Measurements from ENCODE around the gene CR2.
A peak's percentile ranks its signal among the peaks of the same experiment; 100 is the strongest.
"Not testable (repeated sequence)": the region's sequence is repeated elsewhere in the genome, so short reads cannot be mapped to it uniquely, and the experiment has no call there.

The CR2 gene

GRCh38 chr1:207444514-207445217, 9.5 kb upstream of the CR2 start:
- no peak for DNase-seq (ENCODE audit: low read depth in 1 of 2, low spot score in 1 of 2)

GRCh38 chr1:207453710-207454045, 450 bp upstream of the CR2 start:
- no peak for DNase-seq (ENCODE audit: low read depth in 1 of 2, low spot score in 1 of 2)

GRCh38 chr1:207455183-207455754, 1.1 kb downstream of the CR2 start:
- no peak for DNase-seq (ENCODE audit: low read depth in 1 of 2, low spot score in 1 of 2)

DNA sequence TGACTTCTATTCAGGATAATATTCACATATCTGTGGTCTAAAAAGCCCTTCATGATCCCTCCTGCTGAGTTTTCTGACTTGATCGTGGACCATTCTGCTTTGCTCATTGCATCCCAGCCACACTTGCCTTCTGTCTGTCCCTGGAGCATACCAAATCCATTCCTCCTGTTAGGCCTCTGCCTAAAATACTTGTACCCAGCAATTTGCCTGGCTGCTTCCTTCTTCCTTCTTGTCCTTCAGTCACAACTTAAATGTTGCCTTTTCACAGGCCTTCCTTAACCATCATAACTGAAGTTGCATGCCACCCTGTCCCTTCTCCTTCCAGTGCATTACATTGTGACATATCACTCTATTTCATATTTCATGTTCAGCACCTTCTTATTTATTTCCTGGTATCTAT, 4.3 kb downstream of the CR2 start:
- no peak for DNase-seq (ENCODE audit: low read depth in 1 of 2, low spot score in 1 of 2)

GRCh38 chr1:207459008-207459407, 4.9 kb downstream of the CR2 start:
- DNase-seq (ENCODE audit: low read depth in 1 of 2, low spot score in 1 of 2): no peak

DNA sequence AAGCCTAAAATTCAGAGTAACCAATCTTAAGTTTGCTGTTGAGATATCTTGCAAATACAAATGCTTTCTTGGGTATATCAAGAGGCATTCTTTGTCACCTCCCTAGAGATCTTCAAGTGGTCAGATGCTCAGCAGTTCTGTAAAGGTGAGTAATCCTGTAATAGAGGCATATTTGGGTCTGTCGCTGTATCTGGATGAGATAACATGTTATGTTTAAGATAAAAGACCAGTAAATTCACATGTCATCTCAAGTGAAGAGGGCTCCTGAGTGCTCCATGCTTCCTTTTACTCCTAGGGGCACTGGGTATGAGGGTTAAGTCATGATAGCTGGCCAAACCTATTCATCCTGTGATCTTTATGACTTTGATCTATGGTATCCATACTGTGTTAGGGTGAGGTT, 7.5 kb downstream of the CR2 start:
- no peak for DNase-seq (ENCODE audit: low read depth in 1 of 2, low spot score in 1 of 2)

DNA sequence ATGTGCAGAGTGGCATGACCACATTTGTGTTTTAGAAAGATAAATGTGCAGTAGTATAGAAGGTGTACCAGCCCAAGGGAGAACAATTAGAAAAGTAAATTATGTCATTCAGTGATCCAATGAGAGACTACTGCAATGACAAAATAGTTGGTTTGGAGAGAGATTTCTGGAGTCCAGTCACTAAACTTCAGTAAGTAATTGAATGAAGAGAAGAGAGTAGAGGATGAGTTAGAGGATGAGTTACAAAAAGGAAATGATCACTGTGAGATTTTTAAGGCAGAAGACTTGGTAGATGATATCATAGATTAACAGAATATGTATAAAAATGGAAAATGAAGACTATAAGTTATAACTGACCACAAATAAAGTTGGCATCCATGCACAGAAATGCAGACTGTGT, 8.4 kb downstream of the CR2 start:
- DNase-seq (ENCODE audit: low read depth in 1 of 2, low spot score in 1 of 2): no peak

- no peak for DNase-seq (ENCODE audit: low read depth in 1 of 2, low spot score in 1 of 2)
These were observed 8.9 kb downstream of the CR2 start for GRCh38 chr1:207463021-207463420.

- no peak for DNase-seq (ENCODE audit: low read depth in 1 of 2, low spot score in 1 of 2)
These were observed 9.4 kb downstream of the CR2 start for GRCh38 chr1:207463571-207463970.

DNA sequence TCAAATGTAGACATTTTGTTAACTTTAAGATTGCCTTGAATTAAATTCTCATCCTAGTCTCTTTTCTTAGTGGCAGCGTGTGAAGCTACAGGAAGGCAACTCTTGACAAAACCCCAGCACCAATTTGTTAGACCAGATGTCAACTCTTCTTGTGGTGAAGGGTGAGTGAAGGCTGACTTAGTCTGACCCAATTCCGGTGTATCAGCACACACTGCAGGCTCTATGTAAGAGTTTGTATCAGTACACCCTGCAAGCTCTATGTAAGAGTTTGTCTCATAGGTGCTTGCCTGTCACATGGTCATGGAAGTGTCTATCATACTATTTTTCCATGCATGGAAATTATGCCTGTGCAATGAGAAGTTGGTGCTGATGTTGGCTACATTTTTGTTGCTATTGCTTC, 16.8 kb downstream of the CR2 start:
- no peak for DNase-seq (ENCODE audit: low read depth in 1 of 2, low spot score in 1 of 2)

- no peak for DNase-seq (ENCODE audit: low read depth in 1 of 2, low spot score in 1 of 2)
These were observed 20.1 kb downstream of the CR2 start for GRCh38 chr1:207474210-207474609.

DNA sequence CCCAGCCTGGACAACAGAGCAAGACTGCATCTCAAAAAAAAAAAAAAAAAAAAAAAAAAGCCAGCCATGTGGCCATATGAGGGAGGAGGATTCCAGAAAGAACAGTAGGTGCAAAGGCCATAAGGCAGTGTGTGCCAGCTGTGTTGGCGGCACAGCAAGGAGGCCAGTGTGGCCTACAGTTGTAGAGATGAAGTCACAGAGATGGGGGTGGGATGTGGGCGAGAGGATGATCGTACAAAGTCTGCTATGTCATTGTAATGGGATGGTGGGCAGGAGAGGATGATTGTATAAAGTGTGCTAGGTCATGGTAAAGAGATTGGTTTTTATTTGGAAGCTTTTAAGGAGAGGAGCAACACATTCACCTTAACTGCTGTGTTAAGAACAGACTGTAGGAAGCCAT, 32.1 kb downstream of the CR2 start:
- no peak for DNase-seq (ENCODE audit: low read depth in 1 of 2, low spot score in 1 of 2)

DNA sequence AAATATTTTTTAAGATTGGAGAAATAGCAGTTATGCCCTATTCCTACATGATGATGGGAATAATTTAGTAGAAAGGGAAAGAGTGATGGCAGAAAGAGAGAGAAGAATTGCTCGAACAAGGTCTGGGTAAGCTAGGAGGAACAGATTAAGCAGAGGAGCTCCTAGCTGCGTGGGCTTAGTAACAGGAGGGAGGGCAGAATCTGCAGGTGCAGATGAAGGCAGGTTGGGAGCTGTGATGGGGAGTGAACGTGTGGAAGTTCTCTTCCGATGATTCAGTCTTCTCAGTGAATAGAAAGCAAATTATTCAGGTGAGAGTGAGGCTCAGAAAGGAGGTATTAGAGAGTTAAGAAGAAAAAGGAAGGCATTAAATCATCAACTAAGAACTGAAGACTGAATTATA, 33.5 kb downstream of the CR2 start:
- no peak for DNase-seq (ENCODE audit: low read depth in 1 of 2, low spot score in 1 of 2)

GRCh38 chr1:207493212-207493611, 39.1 kb downstream of the CR2 start:
- no peak for DNase-seq (ENCODE audit: low read depth in 1 of 2, low spot score in 1 of 2)

- DNase-seq (ENCODE audit: low read depth in 1 of 2, low spot score in 1 of 2): no peak
These were observed 40.0 kb downstream of the CR2 start for GRCh38 chr1:207494171-207494570.

DNA sequence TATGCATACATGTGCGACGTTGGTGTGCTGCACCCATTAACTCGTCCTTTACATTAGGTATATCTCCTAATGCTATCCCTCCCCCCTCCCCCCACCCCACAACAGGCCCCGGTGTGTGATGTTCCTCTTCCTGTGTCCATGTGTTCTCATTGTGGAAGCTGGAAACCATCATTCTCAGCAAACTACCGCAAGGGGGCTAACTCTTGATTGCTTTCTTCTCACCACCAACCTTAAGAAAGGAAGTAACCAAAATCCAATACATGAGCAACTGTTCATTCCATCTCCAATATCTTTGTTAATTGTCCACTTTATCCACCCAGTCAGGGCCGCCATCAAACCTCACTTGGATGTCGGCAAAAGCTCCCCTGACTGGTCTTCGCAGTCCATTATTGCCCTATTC, 41.2 kb downstream of the CR2 start:
- DNase-seq (ENCODE audit: low read depth in 1 of 2, low spot score in 1 of 2): not testable (repeated sequence)

DNA sequence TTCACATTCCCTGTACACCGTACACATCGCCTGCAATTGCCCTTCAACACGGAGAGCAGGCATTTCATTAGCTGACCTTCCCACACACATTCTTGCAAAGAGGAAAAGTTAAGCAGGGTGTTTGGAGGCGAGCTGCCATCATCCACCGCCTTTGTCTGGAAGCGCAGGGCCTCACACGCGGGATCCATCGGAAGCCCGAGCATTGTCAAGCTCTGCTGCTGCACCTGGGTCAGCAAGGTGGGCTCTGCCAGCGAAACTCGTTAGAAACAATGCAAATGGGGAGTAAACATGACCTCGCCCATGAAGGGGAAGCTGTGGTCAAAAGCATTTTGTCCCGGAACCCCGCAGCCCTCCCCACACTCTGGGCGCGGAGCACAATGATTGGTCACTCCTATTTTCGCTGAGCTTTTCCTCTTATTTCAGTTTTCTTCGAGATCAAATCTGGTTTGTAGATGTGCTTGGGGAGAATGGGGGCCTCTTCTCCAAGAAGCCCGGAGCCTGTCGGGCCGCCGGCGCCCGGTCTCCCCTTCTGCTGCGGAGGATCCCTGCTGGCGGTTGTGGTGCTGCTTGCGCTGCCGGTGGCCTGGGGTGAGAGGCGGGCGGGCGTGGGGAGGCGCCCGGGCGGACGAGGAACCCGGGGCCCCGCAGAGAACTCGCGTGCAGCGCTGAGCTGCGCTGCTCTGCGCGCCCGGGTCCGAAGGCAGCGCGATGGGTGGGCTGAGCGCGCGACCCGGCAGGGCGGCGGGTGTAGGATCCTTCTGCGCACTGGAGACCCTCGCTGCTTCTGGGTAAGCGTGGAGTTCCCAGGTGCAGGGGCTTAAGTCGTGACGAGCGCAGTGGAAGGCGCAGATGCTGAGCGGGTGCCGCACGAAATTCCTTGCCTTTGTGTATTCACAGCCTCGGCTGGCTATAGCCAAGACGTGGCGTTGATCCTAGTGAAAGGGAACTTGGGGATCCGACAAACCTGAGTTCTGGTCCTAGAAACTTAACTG, 42.0 kb downstream of the CR2 start, which contains the start of gene CR1:
Gene CR1, plus strand, starts transcription at position 357 of the 992 bp plus-strand sequence. Its CDS starts 111 bp downstream, at position 468.
- DNase-seq (ENCODE audit: low read depth in 1 of 2, low spot score in 1 of 2): peak in 1 of 2 donors; percentile 2

DNA sequence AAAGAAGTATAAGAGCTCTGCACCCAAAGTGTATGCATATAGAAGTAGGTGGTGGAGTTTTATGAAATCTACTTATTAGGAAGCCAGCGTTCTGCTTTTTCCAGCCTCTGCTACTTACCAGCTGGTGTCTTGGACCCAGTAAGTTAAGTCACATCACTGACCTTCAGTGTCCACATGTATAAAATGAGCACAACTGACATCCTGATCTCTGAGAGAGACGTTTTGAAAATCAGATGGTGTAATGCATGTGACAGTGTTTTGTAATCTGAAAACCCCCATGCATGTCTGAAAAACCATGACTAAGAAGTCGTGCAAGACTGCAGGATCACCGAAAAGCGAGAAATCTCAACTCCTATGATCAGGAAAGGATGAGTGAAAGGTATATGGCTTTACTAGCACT, 43.8 kb downstream of the CR2 start:
- no peak for DNase-seq (ENCODE audit: low read depth in 1 of 2, low spot score in 1 of 2)

DNA sequence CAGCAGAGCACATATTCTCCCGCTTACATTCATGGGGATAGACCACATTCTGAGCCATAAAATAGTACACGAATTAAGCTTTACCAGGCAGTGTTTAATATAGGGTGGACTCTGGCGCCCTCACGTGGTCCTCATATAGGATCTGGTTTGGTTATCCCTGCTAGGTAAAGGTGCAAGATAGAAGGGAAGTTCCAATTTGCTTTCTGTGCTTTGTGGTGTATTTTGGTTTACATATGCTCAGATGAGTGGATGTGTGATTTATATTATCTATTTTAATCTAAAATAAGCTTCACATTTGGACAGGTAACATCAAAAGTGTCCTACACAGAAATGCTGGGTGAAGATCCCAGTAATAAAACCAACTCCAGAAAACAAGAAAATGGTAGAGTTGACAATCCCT, 45.4 kb downstream of the CR2 start:
- DNase-seq (ENCODE audit: low read depth in 1 of 2, low spot score in 1 of 2): peak; percentile 16 to 46

DNA sequence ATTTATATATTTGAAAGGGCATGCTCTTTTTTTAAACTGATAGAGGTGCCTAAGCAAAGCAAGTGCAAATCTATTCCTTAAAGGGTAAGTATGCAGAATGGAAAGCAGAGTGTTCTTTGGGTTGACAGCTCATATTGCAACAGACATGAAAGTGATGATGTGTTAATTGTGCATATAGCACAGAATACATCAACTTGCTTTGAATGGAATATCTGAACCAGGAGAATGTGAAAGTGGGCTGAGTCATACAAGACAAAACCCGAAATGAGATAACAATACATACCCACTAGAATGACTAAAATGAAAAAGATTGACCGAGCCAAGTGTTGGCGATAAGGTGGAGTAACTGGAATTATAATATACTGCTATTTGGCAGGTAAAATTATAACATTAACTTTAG, 46.2 kb downstream of the CR2 start:
- DNase-seq (ENCODE audit: low read depth in 1 of 2, low spot score in 1 of 2): no peak

GRCh38 chr1:207501071-207501470, 46.9 kb downstream of the CR2 start:
- no peak for DNase-seq (ENCODE audit: low read depth in 1 of 2, low spot score in 1 of 2)

GRCh38 chr1:207502726-207503125, 48.6 kb downstream of the CR2 start:
- no peak for DNase-seq (ENCODE audit: low read depth in 1 of 2, low spot score in 1 of 2)

All from activated CD4-positive, alpha-beta T cell treated with anti-CD3 and anti-CD28 coated beads, Interleukin-2, amount 50 U/mL, for 24 hours (primary cell).